ENCODE measurements around the gene NAIP.
"Not testable (repeated sequence)": the region's sequence is repeated elsewhere in the genome, so short reads cannot be mapped to it uniquely, and the experiment has no call there.

Gene NAIP, protein sequence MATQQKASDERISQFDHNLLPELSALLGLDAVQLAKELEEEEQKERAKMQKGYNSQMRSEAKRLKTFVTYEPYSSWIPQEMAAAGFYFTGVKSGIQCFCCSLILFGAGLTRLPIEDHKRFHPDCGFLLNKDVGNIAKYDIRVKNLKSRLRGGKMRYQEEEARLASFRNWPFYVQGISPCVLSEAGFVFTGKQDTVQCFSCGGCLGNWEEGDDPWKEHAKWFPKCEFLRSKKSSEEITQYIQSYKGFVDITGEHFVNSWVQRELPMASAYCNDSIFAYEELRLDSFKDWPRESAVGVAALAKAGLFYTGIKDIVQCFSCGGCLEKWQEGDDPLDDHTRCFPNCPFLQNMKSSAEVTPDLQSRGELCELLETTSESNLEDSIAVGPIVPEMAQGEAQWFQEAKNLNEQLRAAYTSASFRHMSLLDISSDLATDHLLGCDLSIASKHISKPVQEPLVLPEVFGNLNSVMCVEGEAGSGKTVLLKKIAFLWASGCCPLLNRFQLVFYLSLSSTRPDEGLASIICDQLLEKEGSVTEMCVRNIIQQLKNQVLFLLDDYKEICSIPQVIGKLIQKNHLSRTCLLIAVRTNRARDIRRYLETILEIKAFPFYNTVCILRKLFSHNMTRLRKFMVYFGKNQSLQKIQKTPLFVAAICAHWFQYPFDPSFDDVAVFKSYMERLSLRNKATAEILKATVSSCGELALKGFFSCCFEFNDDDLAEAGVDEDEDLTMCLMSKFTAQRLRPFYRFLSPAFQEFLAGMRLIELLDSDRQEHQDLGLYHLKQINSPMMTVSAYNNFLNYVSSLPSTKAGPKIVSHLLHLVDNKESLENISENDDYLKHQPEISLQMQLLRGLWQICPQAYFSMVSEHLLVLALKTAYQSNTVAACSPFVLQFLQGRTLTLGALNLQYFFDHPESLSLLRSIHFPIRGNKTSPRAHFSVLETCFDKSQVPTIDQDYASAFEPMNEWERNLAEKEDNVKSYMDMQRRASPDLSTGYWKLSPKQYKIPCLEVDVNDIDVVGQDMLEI (N-terminal part only)

DNA sequence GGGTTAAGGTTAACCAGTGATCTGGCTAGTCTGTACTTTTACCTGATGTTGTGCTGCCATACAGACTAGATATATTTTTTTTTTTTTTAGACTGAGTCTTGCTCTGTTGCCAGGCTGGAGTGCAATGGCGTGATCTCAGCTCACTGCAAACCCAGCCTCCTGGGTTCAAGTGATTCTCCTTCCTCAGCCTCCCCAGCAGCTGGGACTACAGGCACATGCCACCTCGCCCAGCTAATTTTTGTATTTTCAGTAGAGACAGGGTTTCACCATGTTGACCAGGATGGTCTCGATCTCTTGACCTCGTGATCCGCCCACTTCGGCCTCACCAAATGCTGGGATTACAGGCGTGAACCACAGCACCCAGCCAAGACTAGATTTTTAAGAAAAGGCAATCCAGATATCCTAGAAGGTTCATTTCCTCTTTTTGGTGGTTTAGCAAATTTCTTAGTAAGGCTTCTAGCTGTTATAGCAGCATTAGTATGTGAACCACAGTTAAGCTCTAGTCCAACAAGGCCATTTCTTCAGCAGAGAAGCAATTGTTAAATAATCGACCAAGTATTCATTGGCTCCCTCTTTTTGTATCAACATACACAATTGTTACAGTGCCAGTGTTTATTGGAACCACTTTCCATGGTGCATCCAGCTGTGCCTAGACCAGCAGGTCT lies at the start of gene NAIP:
Gene NAIP (minus strand): TSS at position 51 of the 665 bp plus-strand sequence. CDS start 12,424 bp downstream, outside the sequence.
- not testable (repeated sequence) for DNase-seq (ENCODE audit: low read depth in 2 of 2)

DNA sequence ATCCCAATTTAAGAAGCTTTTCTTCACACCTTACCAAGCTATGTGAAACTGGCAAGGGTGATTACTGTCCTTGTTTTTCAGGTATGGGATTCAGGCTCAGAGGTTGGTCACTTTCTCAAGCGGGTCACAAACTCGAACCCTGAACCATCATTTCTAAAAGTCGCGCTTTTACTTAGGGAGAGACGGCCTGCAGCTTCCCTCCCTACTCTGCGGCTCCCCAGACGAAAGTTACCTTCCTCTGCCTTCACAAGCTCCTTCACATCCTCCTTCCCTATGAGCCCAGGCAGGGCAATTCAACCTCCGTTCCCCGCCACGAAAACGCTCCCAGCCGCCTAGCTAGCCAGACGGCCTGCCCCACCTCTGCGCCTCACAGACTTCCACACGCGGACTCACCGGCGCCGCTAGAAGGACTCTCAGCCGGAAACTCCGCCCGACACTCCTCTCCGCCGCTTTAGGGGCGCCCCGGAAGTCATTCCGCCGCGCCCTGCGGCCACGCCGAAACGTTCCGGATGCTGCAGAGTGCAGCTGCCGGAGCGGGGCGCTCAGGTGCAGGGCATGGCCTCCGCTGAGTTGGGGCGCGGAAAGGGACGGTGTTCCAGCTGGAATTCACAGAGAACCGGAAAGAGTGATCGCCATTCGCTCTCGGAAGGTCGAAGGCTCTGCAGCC lies 42.3 kb upstream of the NAIP start, which contains the start of gene GTF2H2:
Gene GTF2H2 (minus strand): TSS at position 415 of the 667 bp plus-strand sequence. CDS start 4,913 bp downstream, outside the sequence.
- not testable (repeated sequence) for DNase-seq (ENCODE audit: low read depth in 2 of 2)

DNA sequence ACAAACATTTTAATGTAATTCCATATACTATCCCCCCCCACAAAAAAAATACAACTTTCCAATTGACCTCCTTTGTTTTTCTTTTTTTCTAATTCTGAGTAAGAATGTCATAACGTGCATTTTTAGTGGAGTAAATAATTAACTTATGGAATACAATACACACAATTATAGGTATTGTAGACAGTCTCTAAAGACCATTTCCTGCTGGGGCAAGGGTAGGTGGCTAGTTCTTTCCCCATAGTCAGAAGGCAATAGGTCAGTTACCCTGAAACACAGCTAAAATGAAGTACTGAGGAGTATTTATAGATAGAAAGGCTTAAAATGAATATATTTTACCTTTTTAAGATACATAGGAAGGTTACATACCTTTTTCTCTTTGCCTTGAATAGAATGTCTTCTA lies 36.2 kb upstream of the NAIP start:
- not testable (repeated sequence) for DNase-seq (ENCODE audit: low read depth in 2 of 2)

DNA sequence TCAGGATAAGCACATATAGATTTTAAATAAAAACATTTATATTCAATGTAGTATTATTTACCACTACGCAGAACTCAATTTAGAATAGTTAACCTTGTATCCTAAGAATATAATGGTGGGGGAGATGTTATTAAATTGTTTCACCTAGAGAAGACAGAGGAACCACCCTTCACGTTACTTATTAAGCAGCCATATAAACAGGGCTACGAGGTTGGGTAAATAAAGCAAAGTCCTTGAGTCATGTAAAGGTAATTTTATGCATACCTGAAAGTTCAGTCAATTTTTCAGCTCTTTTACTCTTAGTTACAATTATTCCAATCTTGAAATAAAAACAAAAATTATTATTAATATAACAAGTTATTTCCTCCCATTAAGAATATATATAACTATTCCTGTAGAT lies 34.3 kb upstream of the NAIP start:
- not testable (repeated sequence) for DNase-seq (ENCODE audit: low read depth in 2 of 2)

DNA sequence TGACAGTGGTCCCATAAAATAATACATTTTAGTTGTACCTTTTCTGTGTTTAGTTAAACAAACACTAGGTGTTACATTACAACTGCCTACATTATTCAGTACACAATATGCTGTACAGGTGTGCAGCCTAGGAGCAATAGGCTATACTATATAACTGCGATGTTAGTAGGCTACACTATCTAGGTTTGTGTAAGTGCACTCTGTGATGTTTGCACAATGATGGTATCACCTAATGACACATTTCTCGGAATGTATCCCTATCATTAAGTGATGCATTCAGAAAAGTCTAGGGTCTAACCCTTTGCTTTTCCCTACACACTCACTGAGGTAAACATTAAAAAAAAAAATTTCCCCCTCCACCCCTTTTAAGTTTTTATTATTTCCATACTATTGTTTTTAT lies 19.7 kb upstream of the NAIP start:
- not testable (repeated sequence) for DNase-seq (ENCODE audit: low read depth in 2 of 2)

DNA sequence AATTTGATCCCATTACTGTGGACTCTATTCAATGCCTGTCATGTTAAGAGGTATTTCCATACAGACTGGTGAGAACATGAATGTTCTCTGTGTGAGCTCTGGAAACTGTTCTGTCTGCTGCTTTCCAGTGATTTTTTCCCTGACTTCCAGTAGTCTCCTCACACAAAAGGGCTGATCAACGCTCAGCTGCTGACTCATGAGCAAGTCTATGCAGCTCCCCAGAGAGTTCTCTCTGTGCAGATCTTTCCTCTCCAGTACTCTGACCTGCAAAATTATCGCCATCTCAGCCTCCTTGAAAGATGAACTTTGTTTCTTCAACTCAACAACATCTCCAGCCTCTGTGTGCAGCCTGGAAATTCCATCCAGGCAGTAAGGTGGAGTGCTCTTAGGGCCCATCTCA lies 19.0 kb upstream of the NAIP start:
- not testable (repeated sequence) for DNase-seq (ENCODE audit: low read depth in 2 of 2)

DNA sequence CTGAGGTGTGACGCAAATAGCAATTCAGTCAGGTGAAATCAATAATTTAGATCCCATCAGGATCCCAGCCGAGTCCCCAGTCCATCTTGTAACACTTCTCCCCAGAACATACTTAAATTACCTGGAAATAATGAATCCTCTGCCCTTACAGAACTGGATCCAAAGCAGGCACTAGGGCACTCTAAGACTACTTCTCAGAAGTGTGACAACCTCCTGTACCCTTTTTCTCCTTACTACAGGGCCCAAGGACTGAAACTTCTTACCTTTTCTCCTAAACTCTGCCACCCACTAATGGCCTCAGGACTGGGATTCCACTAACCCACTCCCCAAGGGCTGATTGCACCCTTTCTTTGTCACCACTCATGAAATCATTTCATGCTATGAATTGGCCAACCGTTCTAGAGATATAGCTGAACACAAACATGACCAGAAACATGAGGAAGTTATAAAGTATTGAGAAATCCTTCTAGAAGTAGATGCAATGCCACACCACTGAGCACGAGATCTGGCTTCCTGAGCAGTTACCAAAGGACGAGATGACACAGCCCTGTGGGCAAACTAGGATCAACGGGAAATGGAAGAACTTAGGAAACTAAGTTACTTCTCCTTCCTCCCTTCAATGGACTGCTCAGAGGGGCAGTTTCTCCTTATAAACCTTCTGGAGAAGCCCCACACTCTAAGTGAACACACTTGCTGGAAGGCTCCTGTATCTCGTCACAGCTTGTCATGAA lies 6.1 kb upstream of the NAIP start:
- not testable (repeated sequence) for DNase-seq (ENCODE audit: low read depth in 2 of 2)

DNA sequence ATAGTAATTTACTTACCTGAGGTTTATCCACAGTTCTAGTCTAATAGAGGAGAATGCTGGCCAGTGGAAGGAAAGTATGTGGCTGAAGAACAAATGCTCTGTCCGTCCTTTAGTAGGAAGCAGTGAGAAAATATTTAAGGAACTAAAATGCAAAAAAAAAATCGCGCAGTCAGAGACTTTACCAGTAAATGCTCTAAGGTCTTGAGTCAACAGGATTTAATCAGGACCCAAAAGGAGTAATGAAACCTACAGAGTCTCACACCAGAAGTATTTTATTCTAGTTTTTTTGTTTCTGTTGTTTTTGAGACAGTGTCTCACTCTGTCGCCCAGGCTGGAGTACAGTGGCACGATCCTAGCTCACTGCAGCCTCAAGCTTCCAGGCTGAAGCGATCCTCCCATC lies 4.5 kb downstream of the NAIP start:
- DNase-seq (ENCODE audit: low read depth in 2 of 2) = not testable (repeated sequence)

DNA sequence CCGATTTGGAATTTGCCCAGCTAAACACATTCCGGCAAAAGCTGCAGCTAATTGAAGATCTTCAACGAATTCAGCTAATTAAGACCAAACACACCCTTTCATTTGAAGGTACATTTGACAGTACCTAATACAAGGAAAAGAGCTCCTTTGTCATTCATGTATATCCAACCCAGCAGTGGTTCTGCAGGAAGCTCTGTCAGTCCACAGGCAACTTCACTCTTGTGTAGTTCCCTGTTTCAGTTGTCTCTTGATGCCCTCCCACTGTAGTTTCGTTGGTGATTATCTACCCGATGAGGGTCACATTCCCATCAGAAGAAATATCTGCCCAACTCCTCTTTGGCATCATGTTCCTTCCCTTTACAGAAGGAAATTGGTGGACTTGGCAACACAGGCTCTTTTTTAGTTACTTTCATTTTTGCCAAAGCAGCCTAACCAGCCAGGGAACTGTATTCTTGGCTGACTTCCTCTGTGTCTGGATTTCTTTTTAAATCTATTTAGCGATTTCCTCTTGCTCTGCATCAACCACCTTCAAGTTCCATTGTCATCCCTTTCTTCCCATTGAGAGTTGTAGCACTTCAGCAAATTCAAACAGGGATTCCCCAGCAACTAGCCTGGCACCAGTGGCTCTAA lies 6.6 kb downstream of the NAIP start:
- not testable (repeated sequence) for DNase-seq (ENCODE audit: low read depth in 2 of 2)

DNA sequence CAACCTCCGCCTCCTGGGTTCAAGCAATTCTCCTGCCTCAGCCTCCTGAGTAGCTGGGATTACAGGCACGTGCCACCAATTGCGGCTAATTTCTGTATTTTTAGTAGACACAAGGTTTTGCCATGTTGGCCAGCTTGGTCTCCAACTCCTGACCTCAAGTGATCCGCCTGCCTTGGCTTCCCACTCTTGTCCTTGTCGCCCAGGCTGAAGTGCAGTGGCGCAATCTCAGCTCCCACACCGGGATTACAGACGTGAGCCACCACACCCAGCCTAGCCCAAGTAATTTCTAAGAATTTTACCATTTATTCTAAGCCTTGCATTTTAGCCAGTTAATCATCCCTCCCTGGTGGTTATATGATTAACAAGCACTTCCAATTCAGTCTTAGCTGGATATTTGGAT lies 11.0 kb downstream of the NAIP start:
- no peak for DNase-seq (ENCODE audit: low read depth in 2 of 2)

DNA sequence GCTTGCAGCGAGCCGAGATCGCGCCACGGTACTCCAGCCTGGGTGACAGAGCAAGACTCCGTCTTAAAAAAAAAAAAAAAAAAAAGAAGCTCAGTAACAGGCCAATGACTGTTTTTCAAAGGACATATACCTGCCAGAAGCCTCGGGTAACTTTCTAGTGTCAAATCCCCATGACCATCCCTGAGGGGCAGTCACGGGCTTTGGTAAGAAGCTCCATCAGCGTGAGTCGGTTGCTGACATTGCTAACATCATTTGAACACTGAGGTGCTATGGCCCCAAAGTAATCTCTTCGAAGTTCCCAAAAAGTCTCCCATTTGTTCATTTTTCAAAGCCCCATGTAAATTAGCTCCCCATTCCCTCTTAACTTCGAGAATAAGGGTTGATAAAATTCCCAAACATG lies 11.6 kb downstream of the NAIP start:
- DNase-seq (ENCODE audit: low read depth in 2 of 2) = no peak

DNA sequence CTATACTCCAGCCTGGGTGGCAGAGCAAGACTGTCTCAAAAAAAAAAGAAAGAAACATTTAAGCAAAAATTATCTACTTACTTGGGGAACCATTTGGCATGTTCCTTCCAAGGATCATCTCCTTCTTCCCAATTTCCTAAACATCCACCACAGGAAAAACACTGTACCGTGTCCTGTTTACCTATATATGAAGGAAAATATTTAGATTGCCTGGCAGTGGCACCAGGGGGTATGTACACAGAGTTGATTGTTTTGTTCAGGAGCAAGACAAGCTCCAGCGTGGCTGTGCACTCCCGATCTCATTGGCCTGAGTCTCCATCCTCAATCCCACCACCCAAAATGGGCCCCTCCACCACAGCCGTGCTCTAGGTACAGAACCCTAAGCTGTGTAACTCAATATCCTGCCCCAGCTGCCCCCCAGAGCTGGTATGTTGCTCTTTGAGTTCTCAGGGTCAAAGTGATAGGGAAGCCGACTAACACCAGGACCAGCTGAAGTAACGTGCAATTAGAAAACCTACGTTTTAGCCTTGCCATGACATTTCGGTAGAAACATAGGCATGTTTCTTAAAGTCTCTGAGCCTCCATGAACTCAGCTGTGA lies 13.8 kb downstream of the NAIP start:
- DNase-seq (ENCODE audit: low read depth in 2 of 2) = no peak

DNA sequence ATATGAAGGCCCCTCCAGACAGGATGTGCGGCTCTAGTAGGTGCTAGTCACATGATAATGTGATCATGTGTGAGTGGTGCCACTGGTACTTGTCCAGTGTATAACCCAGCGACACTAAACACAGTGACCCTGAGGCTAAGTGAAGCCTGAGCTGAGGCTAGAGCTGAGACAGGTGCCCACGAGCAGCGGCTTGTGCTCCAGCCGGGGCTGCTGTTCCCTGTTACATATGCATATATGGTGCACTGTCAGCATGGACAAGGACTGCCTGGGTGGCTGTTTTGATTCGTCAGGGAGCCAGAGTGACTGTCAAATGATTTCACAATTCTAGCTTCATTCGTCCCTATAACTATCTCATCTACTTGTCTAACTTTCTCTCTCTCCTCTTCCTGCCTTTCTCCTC lies 18.2 kb downstream of the NAIP start:
- DNase-seq (ENCODE audit: low read depth in 2 of 2) = not testable (repeated sequence)

DNA sequence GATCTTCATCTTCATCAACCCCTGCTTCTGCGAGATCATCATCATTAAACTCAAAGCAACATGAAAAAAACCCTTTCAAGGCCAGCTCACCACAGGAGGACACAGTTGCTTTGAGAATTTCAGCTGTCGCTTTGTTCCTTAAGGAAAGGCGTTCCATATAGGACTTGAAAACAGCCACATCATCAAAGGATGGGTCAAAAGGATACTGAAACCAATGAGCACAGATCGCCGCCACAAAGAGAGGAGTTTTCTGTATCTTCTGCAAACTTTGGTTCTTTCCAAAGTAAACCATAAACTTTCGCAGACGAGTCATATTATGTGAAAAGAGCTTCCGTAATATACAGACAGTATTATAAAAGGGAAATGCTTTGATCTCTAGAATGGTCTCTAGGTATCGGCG lies 40.3 kb downstream of the NAIP start:
- not testable (repeated sequence) for DNase-seq (ENCODE audit: low read depth in 2 of 2)

DNA sequence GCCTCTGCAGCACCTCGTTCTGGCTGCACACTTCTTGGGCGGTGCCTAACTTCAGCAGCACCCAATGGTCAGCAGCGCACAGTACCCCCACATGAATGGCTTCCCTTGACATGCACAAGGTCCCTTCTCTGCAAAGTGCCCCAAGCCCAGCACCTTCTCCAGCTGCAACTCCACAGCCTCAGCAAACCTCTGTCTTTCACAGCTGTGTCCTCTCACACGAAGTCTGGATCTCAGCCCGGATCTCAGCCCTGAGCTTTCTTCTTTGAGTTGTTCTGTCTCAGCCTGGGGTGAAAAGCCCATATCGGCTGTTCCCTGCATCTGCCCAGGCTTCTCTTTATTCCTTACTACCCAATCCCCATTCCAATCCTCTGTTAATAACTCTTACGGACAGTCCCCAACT lies 57.9 kb downstream of the NAIP start:
- not testable (repeated sequence) for DNase-seq (ENCODE audit: low read depth in 2 of 2)

DNA sequence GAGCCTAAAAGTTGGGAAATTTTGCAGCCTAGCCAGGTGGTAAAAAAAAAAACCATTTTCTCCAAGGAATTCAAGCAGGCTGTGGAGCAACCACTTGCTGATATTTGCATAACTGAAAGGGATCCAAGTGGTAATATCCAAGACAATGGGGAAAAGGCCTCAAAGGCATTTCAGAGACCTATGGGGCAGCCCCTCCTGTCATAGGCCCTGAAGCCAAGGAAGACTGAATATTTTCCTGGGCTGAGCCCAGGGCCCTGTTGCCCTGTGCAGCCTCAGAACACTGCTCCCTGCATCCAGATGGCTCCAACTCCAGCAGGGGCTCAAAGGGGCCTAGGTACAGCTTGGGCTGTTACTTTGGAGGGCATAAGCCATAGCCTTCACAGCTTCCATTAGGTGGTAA lies 60.6 kb downstream of the NAIP start:
- DNase-seq (ENCODE audit: low read depth in 2 of 2) = not testable (repeated sequence)

DNA sequence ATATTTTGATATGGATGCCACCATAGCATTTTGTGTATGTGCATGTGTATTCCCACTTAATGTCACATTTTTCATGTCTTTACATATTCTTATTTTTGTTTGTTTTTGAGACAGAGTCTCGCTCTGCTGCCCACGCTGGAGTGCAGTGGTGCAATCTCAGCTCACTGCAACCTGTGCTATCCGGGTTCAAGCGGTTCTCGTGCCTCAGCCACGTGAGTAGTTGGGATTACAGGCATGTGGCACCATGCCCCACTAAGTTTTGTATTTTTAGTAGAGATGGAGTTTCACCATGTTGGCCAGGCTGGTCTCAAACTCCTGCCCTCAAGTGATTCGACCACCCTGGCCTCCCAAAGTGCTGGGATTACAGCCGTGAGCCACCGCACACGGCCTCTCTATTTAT lies 72.1 kb downstream of the NAIP start:
- not testable (repeated sequence) for DNase-seq (ENCODE audit: low read depth in 2 of 2)

DNA sequence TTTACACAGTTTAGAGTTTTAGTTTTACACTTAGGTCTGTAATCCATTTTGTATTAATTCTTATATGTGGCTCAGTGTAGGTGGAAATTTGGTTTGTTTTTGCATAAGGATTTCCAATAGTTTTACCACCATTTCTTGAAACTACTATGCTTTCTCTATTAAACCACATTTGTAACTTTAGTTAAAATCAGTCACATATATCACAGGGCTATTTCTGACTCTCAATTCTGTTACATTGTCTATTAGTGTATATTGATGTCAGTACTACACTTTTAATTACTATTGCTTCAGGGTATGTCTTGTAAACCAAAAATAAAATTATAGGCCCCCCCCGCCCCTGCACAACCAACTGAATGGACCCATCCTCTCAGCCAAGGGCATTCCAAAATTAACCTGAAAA lies 92.6 kb downstream of the NAIP start:
- not testable (repeated sequence) for DNase-seq (ENCODE audit: low read depth in 2 of 2)

DNA sequence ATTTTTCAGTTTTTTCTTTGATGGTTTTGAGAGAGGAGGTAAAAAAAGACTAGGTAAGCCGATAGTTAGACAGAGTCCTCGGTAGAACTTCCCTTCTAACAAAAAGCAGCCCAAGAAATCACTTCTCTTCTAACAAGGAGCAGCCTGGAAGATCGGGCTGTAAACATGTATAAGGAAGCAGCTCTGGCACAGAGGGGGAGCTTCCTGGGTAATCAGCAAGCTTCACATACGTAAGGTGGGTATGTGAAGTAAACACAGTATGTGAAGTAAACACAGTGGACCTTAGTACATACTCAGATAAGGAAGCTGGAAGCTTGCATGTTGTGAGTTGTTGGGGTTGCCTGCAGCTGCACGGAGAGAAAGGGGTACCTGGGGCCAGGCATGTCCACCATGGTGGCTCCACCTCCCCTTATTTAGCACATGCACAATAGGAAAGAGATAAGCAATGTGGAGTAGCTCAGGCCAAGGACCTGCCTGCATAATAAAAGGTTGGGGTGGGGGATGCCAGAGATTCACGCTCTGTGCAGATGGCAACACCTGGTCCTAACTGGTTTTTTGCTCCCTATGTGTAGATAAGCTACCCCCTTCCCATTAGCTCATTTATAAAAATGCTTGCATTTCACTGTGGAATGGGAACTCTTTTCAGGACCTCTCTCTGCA lies 93.3 kb downstream of the NAIP start:
- not testable (repeated sequence) for DNase-seq (ENCODE audit: low read depth in 2 of 2)
